ENCODE data around the gene SORCS2.

SORCS2 gene

GRCh38 chr4:7147261-7147660 lies 45.1 kb upstream of the SORCS2 start:
- H3K4me1 ChIP-seq (ENCODE audit: control insufficient read depth, insufficient read depth, low read length) = no peaks in the 10 kb centered on the region
- POLR2A ChIA-PET = no interaction called here
- CTCF ChIA-PET = no interaction called here
- no peak overlapping the region for H3K27ac ChIP-seq (ENCODE audit: extremely low read depth, low read depth, low read length)
- no peak overlapping the region for H3K4me3 ChIP-seq (ENCODE audit: low read depth, low read length)
- H3K9me3 ChIP-seq (ENCODE audit: control insufficient read depth, insufficient read depth, low read depth, low read length) = no peaks in the 10 kb centered on the region
- no peaks in the 10 kb centered on the region for H3K36me3 ChIP-seq (ENCODE audit: control insufficient read depth in 2 of 2, insufficient read depth in 1 of 2, low read length in 2 of 2)
- TF ChIP-seq OVOL3 (tag by site-specific recombination; IDR thresholded peaks at IDR 0.05) (no peak), ZNF366 (tag by site-specific recombination; conservative IDR thresholded peaks at IDR 0.05) (no peak), PRDM4 (tag by site-specific recombination; IDR thresholded peaks at IDR 0.05) (no peak), ZNF114 (tag by site-specific recombination; IDR thresholded peaks at IDR 0.05) (no peak), GLI4 (tag by site-specific recombination; IDR thresholded peaks at IDR 0.05) (no peak), ZBTB1 (tag by site-specific recombination; IDR thresholded peaks at IDR 0.05) (no peak), ZFHX2 (tag by site-specific recombination; conservative IDR thresholded peaks at IDR 0.05) (no peak), ZNF37A (tag by site-specific recombination; IDR thresholded peaks at IDR 0.05) (no peak), ZNF623 (tag by site-specific recombination; IDR thresholded peaks at IDR 0.05) (no peak), SALL2 (tag by site-specific recombination; IDR thresholded peaks at IDR 0.05; ENCODE audit: borderline replicate concordance) (no peak), MYNN (tag by site-specific recombination; IDR thresholded peaks at IDR 0.05; ENCODE audit: borderline replicate concordance) (no peak), GLIS2 (tag by site-specific recombination; IDR thresholded peaks at IDR 0.05) (no peak), ZNF664 (tag by site-specific recombination; IDR thresholded peaks at IDR 0.05) (no peak), ZNF473 (tag by site-specific recombination; IDR thresholded peaks at IDR 0.05) (no peak), EGR2 (tag by site-specific recombination; IDR thresholded peaks at IDR 0.05; ENCODE audit: low read depth) (no peak), ZNF529 (tag by site-specific recombination; IDR thresholded peaks at IDR 0.05; ENCODE audit: insufficient replicate concordance) (no peak)

- CTCF ChIA-PET = no interaction called here
- TF ChIP-seq PBX3 (CRISPR knock-in tag; IDR thresholded peaks at IDR 0.05) = no peak
- no peaks in the 10 kb centered on the region for H3K36me3 ChIP-seq (ENCODE audit: control insufficient read depth in 2 of 2, insufficient read depth in 1 of 2, low read length in 2 of 2)
- no peak overlapping the region for H3K27ac ChIP-seq (ENCODE audit: extremely low read depth, low read depth, low read length)
- H3K4me1 ChIP-seq (ENCODE audit: control insufficient read depth, insufficient read depth, low read length) = no peaks in the 10 kb centered on the region
- H3K9me3 ChIP-seq (ENCODE audit: control insufficient read depth, insufficient read depth, low read depth, low read length) = no peaks in the 10 kb centered on the region
- H3K4me3 ChIP-seq (ENCODE audit: low read depth, low read length) = no peak overlapping the region
- POLR2A ChIA-PET = no interaction called here
These were observed 44.6 kb upstream of the SORCS2 start for GRCh38 chr4:7147661-7148310.

GRCh38 chr4:7148337-7148736 lies 44.0 kb upstream of the SORCS2 start:
- Histone ChIP-seq H3K9me3 (ENCODE audit: control insufficient read depth, insufficient read depth, low read depth, low read length) (no peaks in the 10 kb centered on the region), H3K4me1 (ENCODE audit: control insufficient read depth, insufficient read depth, low read length) (no peaks in the 10 kb centered on the region), H3K27ac (ENCODE audit: extremely low read depth, low read depth, low read length) (no peak overlapping the region), H3K36me3 (ENCODE audit: control insufficient read depth in 2 of 2, insufficient read depth in 1 of 2, low read length in 2 of 2) (no peaks in the 10 kb centered on the region), H3K4me3 (ENCODE audit: low read depth, low read length) (no peak overlapping the region)
- no peak for TF ChIP-seq ZNF146 (tag by site-specific recombination; IDR thresholded peaks at IDR 0.05)
- ChIA-PET POLR2A (no interaction called here), CTCF (no interaction called here)

Measured in HEK293 (cell line).